Subcutaneous adipose tissue (tissue), 4 donors: ENCODE results near the gene VEGFA. TPM values are rescaled to one million over a fixed set of nuclear protein-coding genes. Genes with fewer than 3 reads are reported as not detected.

ENCODE experiments used
- CTCF ChIP-seq: fragments of 450-650 bp; IDR thresholded peaks from one replicate; pipeline ENCODE4 v1.5.1; 2016; ENCODE audit warnings: low read depth, mild to moderate bottlenecking, control low read depth, antibody characterized with exemption, moderate library complexity
- total RNA-seq, 4 donors: library from RNA; depleted of rRNA; stranded (reverse); fragments of >200 nt; gene quantifications; one replicate each; pipeline ENCODE4 v1.1.0, GENCODE V29; 2016

Gene VEGFA
- total RNA-seq, 4 donors from 2014 or later, result 195 to 909 (median 398) TPM

DNA sequence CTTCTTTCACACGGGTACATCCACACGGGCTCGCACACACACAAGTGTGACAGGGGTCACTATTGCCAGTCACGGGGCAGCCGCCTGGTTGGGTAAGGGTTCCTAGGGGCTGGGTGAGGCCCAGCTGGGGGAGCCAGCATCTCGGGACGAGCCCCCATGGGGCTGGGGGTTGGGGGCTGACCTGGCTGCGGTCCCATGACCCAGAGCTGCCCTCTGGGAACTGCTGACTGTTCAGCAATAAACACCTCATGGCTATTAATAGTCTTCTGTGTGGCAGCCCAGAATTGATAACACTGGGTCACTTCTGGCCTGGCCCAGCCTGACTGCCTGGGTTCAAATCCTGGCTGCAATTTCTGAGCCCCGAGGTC is 23.8 kb downstream of the VEGFA start:
- no peak for TF ChIP-seq CTCF

DNA sequence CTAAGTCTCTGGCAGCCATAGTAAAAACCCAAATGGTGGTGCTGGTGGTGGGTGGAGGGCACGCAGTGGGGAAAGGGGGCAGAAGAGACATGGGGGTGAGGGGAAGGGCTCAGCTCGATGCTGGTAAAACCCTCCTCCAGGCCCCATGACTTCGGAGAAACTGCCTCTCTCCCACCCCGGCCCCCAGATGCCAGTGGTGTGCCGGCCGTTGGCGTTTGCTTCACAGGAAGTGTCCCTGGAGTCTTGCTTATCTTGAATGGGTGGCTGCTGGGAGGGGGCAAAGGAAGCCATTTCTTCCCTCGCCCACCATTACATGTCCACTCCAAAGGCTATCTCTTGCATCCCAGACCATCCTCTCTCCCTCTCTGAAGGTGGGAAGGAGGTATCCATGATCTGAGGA is 25.4 kb downstream of the VEGFA start:
- TF ChIP-seq CTCF, result no peak

- no peak for TF ChIP-seq CTCF
Measured at GRCh38 chr6:43796168-43796567, 26.2 kb downstream of the VEGFA start.

DNA sequence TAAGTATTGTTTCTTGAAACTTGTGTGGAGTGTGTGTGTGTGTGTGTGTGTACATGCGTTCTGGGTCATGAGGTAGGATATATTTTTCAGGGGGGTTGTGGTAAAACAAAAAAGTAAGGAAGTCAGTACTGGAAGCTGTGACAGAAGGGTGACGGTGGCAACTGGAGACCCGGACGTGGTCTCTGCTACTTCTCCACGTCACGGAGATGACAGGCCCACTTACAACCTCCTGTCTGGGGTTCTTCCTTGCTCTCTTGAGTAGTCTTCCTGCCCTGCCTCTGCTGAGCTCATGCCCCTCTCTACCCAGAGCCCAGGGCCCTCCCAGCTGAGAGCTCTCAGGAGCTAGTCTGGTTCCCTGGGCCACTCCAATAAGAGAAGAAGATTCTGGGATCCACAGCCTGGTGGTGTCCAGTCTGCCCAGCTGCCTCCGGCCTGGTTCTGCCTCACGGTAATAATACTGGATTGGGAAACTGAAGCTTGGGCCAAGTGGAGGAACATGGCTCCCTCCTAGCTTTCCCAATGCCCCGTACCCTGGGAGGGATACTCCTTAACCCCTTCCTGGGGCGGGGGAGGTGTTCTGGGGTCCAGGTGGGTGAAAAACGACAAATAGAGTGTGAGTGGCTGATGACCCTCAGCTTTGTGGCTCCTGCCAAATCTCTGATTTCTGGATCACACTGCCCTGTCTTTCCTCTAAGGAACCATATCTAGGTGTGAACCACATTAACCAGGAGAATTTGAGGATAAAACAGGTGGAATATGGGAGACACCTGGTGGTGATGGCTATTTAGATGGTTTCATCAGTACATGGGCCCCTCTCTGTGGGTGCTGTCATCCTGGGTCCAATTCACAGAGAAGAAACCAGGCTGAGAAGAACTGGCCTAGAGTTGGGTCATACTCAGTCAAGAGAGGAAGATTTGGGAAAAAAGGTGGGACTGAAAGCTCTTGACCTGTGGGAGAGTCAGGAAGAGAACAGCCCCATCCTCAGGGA is 27.2 kb downstream of the VEGFA start:
- TF ChIP-seq CTCF, result no peak

- TF ChIP-seq CTCF, result no peak
Measured at GRCh38 chr6:43797919-43798318, 27.9 kb downstream of the VEGFA start.

DNA sequence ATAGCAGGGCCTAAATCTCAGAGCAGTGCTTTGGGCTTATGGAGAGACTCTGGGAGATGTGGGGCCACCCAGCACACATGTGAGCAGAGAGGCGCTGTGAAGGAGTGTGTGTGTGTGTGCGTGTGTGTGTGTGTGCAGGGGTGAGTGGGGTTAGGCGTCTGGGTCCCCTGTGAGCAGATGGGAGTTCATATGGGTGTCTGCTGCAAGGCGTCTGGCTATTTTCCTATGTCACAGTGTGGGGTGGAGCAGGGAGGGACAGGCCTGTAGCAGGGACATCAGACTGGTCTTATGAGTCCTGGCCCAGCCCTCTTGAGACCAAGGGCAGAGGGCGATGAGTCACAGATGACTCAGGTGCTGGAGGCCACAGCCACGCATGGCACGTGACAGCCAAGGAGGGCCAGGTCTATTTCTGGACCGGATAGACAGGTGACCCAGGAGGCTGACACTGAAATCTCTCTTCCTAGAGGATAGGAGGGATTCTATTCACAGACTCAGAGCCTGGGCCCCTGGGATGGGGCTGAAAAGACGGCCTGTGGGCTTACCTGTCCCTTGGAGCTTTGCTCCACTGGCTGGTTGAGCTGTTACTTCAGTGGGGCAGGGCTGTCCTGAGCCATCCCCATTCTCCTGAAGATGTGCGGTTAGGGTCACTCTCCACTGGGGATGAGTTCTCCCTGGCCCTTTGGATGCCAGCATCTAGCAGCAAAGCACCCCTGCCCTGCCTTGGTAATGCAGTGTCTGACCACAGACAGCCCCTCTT is 28.9 kb downstream of the VEGFA start:
- no peak for TF ChIP-seq CTCF
